IMR-90 (cell line): ENCODE data around the gene CADM2. TPM values are rescaled to one million over a fixed set of nuclear protein-coding genes. Genes with fewer than 3 reads are reported as not detected.

Experiments used
- ATAC-seq: fragments of 200-7000 bp; cut with Tn5 transposase; 2 replicates; pipeline ENCODE4 v1.9.1; 2020; ENCODE audit warnings: low read depth, mild to moderate bottlenecking, moderate library complexity
- BruUV-seq: library from RNA; stranded (reverse); fragments of 400-500 nt; replicated peaks from 2 replicates; lab custom pipeline; 2021; lab: Mats Ljungman, UMichigan
- CTCF ChIA-PET: fragments of 300-600 bp; formaldehyde crosslinking; extraction: SDS; loops from one replicate; lab custom pipeline; 2021; ENCODE audit warnings: antibody characterized with exemption; lab: Yijun Ruan, JAX
- POLR2A ChIA-PET: fragments of 300-600 bp; sonication (Branson Sonifier 250); formaldehyde crosslinking; loops from one replicate; lab custom pipeline; 2022; ENCODE audit warnings: antibody characterized with exemption; ENCODE audit not compliant: unreplicated experiment; lab: Charles Lee
- DNase-seq: peaks from one replicate; pipeline ENCODE4 v3.0.0; 2013
- H2AFZ ChIP-seq: replicated peaks from 2 replicates; pipeline ENCODE3; 2013; ENCODE audit warnings: low read length, mild to moderate bottlenecking; ENCODE audit not compliant: poor library complexity
- H2AK5ac ChIP-seq: 2 replicates; pipeline ENCODE4 v1.6.1; 2013; ENCODE audit warnings: low read depth, low read length, inconsistent platforms
- H2AK9ac ChIP-seq: replicated peaks from 2 replicates; pipeline ENCODE3; 2013; ENCODE audit warnings: mild to moderate bottlenecking, low read depth, low read length, moderate library complexity; ENCODE audit not compliant: poor library complexity
- H2BK120ac ChIP-seq: 2 replicates; pipeline ENCODE4 v1.6.1; 2013; ENCODE audit warnings: low read depth, low read length, inconsistent platforms
- H2BK15ac ChIP-seq: 3 replicates; pipeline ENCODE4 v1.6.1; 2013; ENCODE audit warnings: low read depth, low read length, inconsistent platforms
- H2BK20ac ChIP-seq: 2 replicates; pipeline ENCODE4 v1.6.1; 2013; ENCODE audit warnings: low read depth, mild to moderate bottlenecking, inconsistent platforms, low read length, moderate library complexity
- H2BK5ac ChIP-seq: 2 replicates; pipeline ENCODE4 v1.6.1; 2013; ENCODE audit warnings: mild to moderate bottlenecking, low read depth, low read length, inconsistent platforms; ENCODE audit not compliant: poor library complexity, severe bottlenecking
- H3K14ac ChIP-seq: replicated peaks from 2 replicates; pipeline ENCODE4 v1.6.1; 2013; ENCODE audit warnings: low read depth, low read length, inconsistent platforms
- H3K18ac ChIP-seq: 2 replicates; pipeline ENCODE4 v1.6.1; 2013; ENCODE audit warnings: low read depth, low read length, control low read depth
- H3K23ac ChIP-seq: 2 replicates; pipeline ENCODE4 v1.6.1; 2013; ENCODE audit warnings: low read depth, low read length, inconsistent platforms
- H3K27ac ChIP-seq: 2 replicates; pipeline ENCODE4 v1.5.1; 2013; ENCODE audit warnings: mild to moderate bottlenecking, control low read depth, low read length; ENCODE audit not compliant: insufficient read depth
- H3K27me3 ChIP-seq: 2 replicates; pipeline ENCODE4 v1.6.1; 2013; ENCODE audit warnings: low read length; ENCODE audit not compliant: control insufficient read depth, insufficient read depth
- H3K36me3 ChIP-seq: 2 replicates; pipeline ENCODE4 v1.6.1; 2013; ENCODE audit warnings: low read length, mixed read lengths; ENCODE audit not compliant: control insufficient read depth, insufficient read depth
- H3K4ac ChIP-seq: 2 replicates; pipeline ENCODE4 v1.6.1; 2013; ENCODE audit warnings: low read depth, low read length, inconsistent platforms
- H3K4me1 ChIP-seq: 2 replicates; pipeline ENCODE4 v1.6.1; 2013; ENCODE audit warnings: low read length, mixed read lengths; ENCODE audit not compliant: control insufficient read depth, insufficient read depth
- H3K4me2 ChIP-seq: 2 replicates; pipeline ENCODE4 v1.6.1; 2013; ENCODE audit warnings: low read depth, mild to moderate bottlenecking, control low read depth, low read length, moderate library complexity
- H3K4me3 ChIP-seq: 2 replicates; pipeline ENCODE4 v1.5.1; 2013; ENCODE audit warnings: low read depth, mild to moderate bottlenecking, control low read depth, low read length, moderate library complexity; ENCODE audit not compliant: insufficient read depth
- H3K56ac ChIP-seq: 2 replicates; pipeline ENCODE4 v1.6.1; 2013; ENCODE audit warnings: low read length, inconsistent platforms; ENCODE audit not compliant: insufficient read depth; ENCODE audit errors: extremely low read depth
- H3K79me1 ChIP-seq, 2 experiments: 2 replicates each; pipeline ENCODE4 v1.6.1; 2013; ENCODE audit warnings: low read length in 2 of 2, inconsistent platforms in 1 of 2, low read depth in 1 of 2
- H3K9ac ChIP-seq: 2 replicates; pipeline ENCODE4 v1.6.1; 2013; ENCODE audit warnings: low read depth, low read length, control low read depth
- H3K9me1 ChIP-seq: 2 replicates; pipeline ENCODE4 v1.6.1; 2013; ENCODE audit warnings: low read length, inconsistent platforms; ENCODE audit not compliant: insufficient read depth
- H3K9me3 ChIP-seq: 2 replicates; pipeline ENCODE4 v1.6.1; 2013; ENCODE audit warnings: low read length; ENCODE audit not compliant: control insufficient read depth, insufficient read depth
- H4K20me1 ChIP-seq: 2 replicates; pipeline ENCODE4 v1.6.1; 2013; ENCODE audit warnings: low read length, inconsistent platforms; ENCODE audit not compliant: insufficient read depth
- H4K5ac ChIP-seq: 2 replicates; pipeline ENCODE4 v1.6.1; 2013; ENCODE audit warnings: mild to moderate bottlenecking, low read depth, low read length, control low read depth
- H4K8ac ChIP-seq, 2 experiments: 2 replicates each; pipeline ENCODE4 v1.6.1; 2013; ENCODE audit warnings: low read depth in 2 of 2, low read length in 2 of 2, control low read depth in 1 of 2, inconsistent platforms in 1 of 2
- H4K91ac ChIP-seq: 2 replicates; pipeline ENCODE4 v1.6.1; 2013; ENCODE audit warnings: low read depth, low read length, inconsistent platforms; ENCODE audit not compliant: insufficient read depth
- CTCF ChIP-seq: conservative IDR thresholded peaks from 2 replicates; pipeline ENCODE4 v1.5.1; 2012; ENCODE audit warnings: mild to moderate bottlenecking, low read depth, low read length, improper control_type of control experiment
- ELK1 ChIP-seq: fragments of 150-350 bp; IDR thresholded peaks from 2 replicates; pipeline ENCODE4 v1.6.1; 2016; ENCODE audit warnings: low read depth, mild to moderate bottlenecking, low read length, moderate library complexity, borderline replicate concordance
- MAFK ChIP-seq: IDR thresholded peaks from 2 replicates; pipeline ENCODE4 v1.6.1; 2012; ENCODE audit warnings: low read depth, low read length, improper control_type of control experiment
- NFE2L2 ChIP-seq: fragments of 150-350 bp; IDR thresholded peaks from 2 replicates; pipeline ENCODE4 v1.6.1; 2016; ENCODE audit warnings: low read depth, mild to moderate bottlenecking, low read length
- POLR2A ChIP-seq: IDR thresholded peaks from 2 replicates; pipeline ENCODE4 v1.6.1; 2012; ENCODE audit warnings: mild to moderate bottlenecking, low read depth, low read length
- RAD21 ChIP-seq: IDR thresholded peaks from 2 replicates; pipeline ENCODE4 v1.6.1; 2012; ENCODE audit warnings: low read length, improper control_type of control experiment
- RCOR1 ChIP-seq: IDR thresholded peaks from 2 replicates; pipeline ENCODE4 v1.6.1; 2012; ENCODE audit warnings: mild to moderate bottlenecking, low read length, improper control_type of control experiment; ENCODE audit not compliant: insufficient replicate concordance
- SMC3 ChIP-seq: fragments of 150-350 bp; IDR thresholded peaks from 2 replicates; pipeline ENCODE4 v1.6.1; 2016; ENCODE audit warnings: low read depth, mild to moderate bottlenecking, antibody characterized with exemption, low read length, moderate library complexity
- WGBS, 2 experiments: methylation state at CpG; one replicate each; pipeline versions ENCODE4 v1.1.5 to v1.1.7; 2013; ENCODE audit warnings: missing lambda C conversion rate in 2 of 2; ENCODE audit not compliant: insufficient read length in 1 of 2; ENCODE audit errors: extremely low coverage in 2 of 2; 5-methylcytosine and 5-hydroxymethylcytosine counted together
- dilution Hi-C: fragments of 300-500 bp; cut with HindIII; formaldehyde crosslinking; loops from one replicate; pipeline ENCODE4 v1.14.3; 2018; ENCODE audit warnings: low sequenced_read_pairs; ENCODE audit not compliant: unreplicated experiment
- in situ Hi-C: fragments of 300-500 bp; cut with MboI; formaldehyde crosslinking; loops from 3 replicates; pipeline ENCODE4 v1.14.3; 2019; ENCODE audit warnings: low sequenced_read_pairs, inconsistent platforms, mixed read lengths
- intact Hi-C: fragments of 100-400 bp; cut with micrococcal nuclease; formaldehyde crosslinking; loops from 2 replicates; pipeline ENCODE4 v1.10.0; 2022
- polyA plus RNA-seq, 3 experiments: library from polyadenylated mRNA; depleted of rRNA; stranded (reverse); fragments of >200 nt; gene quantifications; 2 replicates each; pipeline ENCODE4 v1.2.3, GENCODE V29; 2012; ENCODE audit warnings: low replicate concordance in 1 of 3
- total RNA-seq: library from RNA; depleted of rRNA; stranded (reverse); fragments of >200 nt; gene quantifications from 2 replicates; pipeline ENCODE4 v1.2.3, GENCODE V29; 2012

The CADM2 gene
- total and polyA plus RNA-seq, 2 of the 4 experiments (the other 2 are of a cell fraction) = not detected

GRCh38 chr3:85176799-85177198, 218.0 kb downstream of the CADM2 start:
- H3K18ac ChIP-seq = no peak overlapping the region
- H3K79me1 ChIP-seq = no peaks in the 10 kb centered on the region
- intact Hi-C loops (no loop called here), in situ Hi-C loops (no loop called here), dilution Hi-C loops (no loop called here)
- no peak overlapping the region for H2BK120ac ChIP-seq
- H3K27me3 ChIP-seq = no peaks in the 10 kb centered on the region
- no peaks in the 10 kb centered on the region for H4K20me1 ChIP-seq
- no peak overlapping the region for H3K27ac ChIP-seq
- H3K9me1 ChIP-seq = no peaks in the 10 kb centered on the region
- no peak overlapping the region for H2BK15ac ChIP-seq
- ChIA-PET POLR2A (no interaction called here), CTCF (no interaction called here)
- no peaks in the 10 kb centered on the region for H3K9me3 ChIP-seq
- H3K4me1 ChIP-seq = no peaks in the 10 kb centered on the region
- WGBS, 2 experiments = no CpG with 5 or more reads among the region's 1 CpG
- H2BK20ac ChIP-seq = no peak overlapping the region
- H3K4me2 ChIP-seq = no peak overlapping the region
- TF ChIP-seq POLR2A (no peak), RCOR1 (no peak), MAFK (no peak), CTCF (no peak), SMC3 (no peak), RAD21 (no peak), ELK1 (no peak), NFE2L2 (no peak)
- H4K91ac ChIP-seq = no peak overlapping the region
- H3K4me3 ChIP-seq = no peak overlapping the region
- H3K36me3 ChIP-seq = no peaks in the 10 kb centered on the region
- no peak overlapping the region for H3K23ac ChIP-seq
- BruUV-seq = no TSS peak
- no peak overlapping the region for H3K14ac ChIP-seq
- no peak overlapping the region for H3K9ac ChIP-seq
- no peak overlapping the region for H4K5ac ChIP-seq
- H3K56ac ChIP-seq = no peak overlapping the region
- DNase-seq (no peak), ATAC-seq (no peak)
- no peak overlapping the region for H2AFZ ChIP-seq
- no peak overlapping the region for H2BK5ac ChIP-seq
- no peak overlapping the region for H4K8ac ChIP-seq
- no peak overlapping the region for H3K4ac ChIP-seq
- no peak overlapping the region for H2AK9ac ChIP-seq
- no peak overlapping the region for H2AK5ac ChIP-seq
